Measurements from ENCODE around the gene MFSD11.
"Not testable (repeated sequence)": the region's sequence is repeated elsewhere in the genome, so short reads cannot be mapped to it uniquely, and the experiment has no call there.

Gene MFSD11

GRCh38 chr17:76748657-76749056 is 10.7 kb downstream of the MFSD11 start:
- DNase-seq (ENCODE audit: low read depth): no peak

DNA sequence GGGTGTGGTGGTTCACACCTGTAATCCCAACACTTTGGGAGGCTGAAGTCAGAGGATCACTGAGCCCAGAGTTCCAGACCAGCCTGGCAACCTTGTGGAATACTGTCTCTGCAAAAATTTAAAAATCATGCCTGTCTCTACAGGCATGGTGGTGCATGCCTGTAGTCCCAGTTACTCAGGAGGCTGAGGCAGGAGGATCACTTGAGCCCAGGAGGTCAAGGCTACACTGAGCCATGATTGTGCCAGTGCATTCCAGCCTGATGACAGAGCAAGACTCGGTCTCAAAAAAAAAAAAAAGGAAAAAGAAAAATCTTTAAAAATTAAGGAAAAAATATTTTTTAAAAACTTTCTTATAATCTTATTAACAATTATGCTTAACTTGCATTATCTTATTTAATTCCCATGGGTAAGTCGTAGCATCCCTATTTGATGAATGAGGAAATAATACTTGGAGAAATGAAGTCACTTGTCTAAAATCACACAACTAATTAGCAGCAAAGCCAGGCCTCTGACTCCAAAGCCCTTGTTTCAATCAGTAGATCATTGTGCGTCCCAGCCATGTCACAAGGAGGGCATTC is 13.6 kb downstream of the MFSD11 start:
- DNase-seq (ENCODE audit: low read depth): no peak

- DNase-seq (ENCODE audit: low read depth): no peak
Measured at GRCh38 chr17:76752006-76752405, 14.1 kb downstream of the MFSD11 start.

GRCh38 chr17:76753061-76753961 is 15.4 kb downstream of the MFSD11 start:
- DNase-seq (ENCODE audit: low read depth): no peak

DNA sequence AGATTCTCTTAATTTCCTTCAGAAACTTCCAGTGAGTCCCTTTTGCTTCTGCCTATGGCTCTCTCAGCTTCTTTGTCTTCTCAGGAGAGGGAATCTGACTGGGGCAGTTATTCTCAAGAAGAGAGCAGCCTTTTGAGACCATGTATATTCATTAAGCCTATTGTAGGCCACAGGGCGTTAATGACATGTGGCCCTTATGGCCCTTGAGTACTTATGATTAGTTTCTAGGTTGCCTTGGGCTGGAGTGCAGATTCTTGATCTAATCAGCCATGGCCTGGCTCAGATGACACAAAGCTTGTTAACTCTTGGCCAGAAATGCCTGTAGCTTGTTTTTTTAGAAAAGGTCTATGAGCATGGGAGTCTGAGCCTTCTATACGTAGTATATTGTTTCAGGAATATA is 17.4 kb downstream of the MFSD11 start:
- DNase-seq (ENCODE audit: low read depth): no peak

GRCh38 chr17:76757256-76757655 is 19.3 kb downstream of the MFSD11 start:
- DNase-seq (ENCODE audit: low read depth): no peak

DNA sequence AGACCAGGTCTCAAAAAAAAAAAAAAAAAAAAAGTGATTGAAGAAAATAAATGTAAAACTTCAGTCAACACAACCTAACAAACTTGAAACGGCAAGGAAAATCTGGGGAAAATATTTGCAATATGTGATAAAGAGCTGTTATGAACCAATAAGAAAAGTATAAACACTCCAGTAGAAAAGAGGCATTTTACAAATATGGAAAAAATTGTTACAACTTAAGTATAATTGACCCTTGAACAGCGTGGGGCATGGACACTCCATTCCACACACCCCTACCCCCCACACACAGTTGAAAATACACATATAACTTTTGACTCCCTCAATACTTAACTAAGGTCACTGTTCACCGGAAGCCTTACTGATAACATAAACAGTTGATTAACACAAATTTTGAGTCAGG is 20.7 kb downstream of the MFSD11 start:
- DNase-seq (ENCODE audit: low read depth): no peak

DNA sequence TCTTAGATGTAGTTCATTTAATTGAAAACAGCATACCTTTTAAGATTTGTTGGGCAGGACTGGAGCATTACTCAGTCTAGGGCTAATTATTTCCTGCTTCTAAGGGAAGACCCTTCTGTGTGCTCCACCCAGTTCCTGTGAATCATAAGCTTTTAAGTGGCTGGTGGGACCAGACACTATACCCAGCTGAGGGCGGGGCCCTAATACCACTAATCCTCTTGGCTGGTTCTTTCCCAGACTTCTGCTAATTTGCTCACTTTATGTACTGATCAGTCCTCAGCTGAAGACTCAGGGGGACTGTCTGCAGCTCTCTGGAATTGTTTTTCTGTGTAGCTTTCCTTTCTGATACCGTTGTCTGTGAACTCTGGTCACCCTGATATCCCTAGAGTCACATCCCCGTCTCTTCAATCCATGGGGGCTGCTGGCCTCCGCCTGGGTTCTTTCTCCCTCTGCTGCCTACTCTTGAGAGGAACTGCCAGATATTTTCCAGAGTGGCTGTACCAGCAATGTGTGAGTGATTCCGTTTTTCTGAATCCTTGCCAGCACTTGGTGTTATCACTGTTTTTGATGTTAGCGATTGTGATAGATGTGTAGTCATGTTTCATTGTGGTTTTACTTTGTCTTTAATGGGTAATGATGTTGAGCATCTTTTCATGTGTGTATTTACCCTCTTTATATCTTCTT is 35.1 kb downstream of the MFSD11 start:
- DNase-seq (ENCODE audit: low read depth): peak; percentile 14

DNA sequence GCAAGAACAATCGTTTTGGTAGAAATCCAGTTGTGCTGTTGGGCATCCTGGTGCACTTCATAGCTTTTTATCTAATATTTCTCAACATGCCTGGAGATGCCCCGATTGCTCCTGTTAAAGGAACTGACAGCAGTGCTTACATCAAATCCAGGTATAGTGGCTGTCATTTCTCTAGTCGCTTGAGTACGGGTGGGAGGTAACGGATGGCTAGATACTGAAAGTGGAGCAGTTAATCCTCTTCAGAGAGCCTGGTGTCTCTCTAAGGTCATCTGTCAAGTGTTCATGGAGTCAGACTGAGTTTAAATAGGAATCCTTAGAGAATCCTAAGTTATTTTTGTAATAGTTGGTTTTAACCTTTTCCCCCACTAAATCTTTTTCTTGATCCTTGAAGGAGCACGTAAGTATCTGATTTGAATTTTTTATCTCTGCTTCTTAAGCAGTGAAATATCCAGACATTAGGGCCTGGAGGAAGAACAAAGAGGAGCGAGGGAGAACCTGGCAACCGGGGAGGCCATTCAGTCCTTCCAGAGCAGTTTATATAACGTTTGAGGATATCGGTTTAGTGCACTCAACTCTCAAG is 37.2 kb downstream of the MFSD11 start:
- no peak for DNase-seq (ENCODE audit: low read depth)

DNA sequence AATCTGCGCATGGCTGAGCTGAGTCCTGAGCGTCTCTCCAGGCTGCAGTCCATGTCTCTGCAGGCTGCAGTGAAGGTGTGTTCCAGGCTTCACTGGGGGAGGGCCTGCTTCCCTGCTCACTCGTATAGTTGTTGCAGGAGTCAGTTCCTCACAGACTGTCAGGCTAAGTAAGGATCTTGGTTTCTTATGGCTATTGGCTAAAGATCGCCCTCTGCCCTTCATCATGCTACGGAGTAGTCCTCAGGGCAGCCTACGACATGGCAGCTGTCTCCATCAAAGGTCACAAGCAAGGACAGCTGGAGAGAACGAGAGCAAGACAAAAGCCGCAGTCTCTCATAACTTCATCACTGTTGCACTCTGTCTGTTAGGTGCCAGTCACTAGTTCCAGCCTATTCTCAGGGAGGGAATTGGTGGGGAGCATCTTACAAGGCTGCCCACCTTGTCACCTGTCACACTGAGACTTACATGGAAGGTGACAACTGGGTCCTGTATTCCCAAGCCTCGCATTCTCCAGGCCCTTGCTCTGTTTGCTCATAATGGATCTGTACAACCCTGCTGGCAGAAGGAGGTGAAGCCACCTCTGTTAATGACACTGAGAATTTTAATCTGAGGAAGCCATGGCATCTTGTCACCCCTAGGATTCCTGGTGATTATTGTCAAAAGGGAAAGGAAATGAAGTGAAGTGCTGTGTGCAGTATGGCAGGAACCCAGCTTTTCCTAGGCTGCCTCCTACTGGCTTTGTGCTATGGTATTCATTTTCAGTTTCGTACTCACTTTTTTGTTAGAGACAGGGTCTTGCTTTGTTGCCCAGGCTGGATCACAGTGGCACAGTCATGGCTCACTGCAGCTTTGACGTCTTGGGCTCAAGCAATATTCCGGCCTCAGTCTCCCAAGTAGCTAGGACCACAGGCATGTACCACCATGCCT is 43.4 kb downstream of the MFSD11 start:
- no peak for DNase-seq (ENCODE audit: low read depth)

DNA sequence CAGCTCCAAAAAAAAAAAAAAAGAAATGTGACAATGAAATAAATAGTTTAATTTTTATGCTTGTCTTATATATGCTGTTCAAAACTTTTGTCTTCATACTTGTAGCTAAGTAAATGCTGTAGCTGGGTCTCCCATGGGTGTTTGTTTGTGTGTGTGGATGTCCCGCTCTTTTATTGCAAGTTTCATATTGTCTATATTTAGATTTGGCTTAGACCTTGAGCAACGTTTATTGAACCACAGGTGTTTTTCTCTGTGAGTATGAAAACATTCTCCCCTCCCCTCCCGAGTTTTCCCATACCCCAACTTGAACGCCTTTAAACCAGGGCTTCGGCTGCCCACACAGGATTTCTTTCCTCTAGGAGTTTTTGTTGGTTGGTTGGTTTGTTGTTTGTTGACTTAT is 45.2 kb downstream of the MFSD11 start:
- no peak for DNase-seq (ENCODE audit: low read depth)

DNA sequence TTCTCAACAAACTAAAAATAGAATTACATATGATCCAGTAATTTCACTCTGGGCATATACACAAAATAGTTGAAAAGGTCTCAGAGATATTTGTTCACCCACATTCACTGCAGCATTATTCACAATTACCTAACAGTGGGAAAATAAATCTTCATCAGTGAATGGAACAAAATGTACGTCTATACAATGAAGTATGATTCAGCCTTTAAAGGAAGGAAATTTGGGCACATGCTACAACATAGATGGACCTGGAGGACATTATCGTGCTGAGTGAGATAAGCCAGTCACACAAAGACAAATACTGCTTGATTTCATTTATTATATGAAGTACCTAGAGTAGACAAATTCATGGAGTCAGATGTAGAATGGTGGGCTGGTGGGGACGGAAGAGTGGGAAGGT is 47.0 kb downstream of the MFSD11 start:
- no peak for DNase-seq (ENCODE audit: low read depth)

DNA sequence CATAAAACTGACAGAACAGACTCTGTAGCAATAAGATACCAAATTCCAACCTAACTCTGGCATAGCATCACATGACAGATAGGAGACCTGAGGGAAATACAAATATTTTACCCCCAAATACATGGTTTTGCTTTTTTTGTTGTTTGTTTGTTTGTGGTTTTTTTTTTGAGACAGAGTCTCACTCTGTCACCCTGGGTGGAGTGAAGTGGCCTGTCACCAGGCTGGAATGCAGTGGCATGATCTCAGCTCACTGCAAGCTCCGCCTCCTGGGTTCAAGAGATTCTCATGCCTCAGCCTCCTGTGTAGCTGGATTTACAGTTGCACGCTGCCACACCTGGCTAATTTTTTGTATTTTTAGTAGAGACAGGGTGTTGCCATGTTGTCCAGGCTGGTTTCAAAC is 49.9 kb downstream of the MFSD11 start:
- DNase-seq (ENCODE audit: low read depth): not testable (repeated sequence)

DNA sequence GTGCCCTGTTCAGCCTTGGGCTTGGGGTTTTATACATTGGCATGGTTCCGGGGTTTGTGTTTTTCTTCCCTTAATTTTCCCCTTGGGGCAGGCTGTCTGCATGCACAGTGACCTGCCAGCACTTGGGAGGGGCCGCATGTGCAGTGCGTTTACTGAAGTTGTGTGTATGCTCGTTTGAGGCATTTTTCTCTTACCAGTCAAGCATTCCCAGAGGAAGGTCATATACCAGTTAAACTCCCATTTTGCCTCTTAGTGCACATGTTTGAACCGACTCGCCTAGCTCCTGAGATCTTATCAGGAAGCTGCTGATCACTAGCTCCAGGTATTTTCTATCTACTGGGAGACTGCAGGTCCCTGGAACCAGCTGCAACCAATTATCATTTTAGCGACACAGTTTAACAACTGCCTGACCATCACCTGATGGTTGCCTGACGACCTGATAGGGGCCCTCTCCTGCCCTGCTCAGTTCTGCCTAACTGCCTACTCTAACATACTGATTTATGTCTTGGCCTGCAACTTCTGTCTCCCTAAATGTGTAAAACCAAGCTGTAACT is 51.4 kb downstream of the MFSD11 start:
- no peak for DNase-seq (ENCODE audit: low read depth)

DNA sequence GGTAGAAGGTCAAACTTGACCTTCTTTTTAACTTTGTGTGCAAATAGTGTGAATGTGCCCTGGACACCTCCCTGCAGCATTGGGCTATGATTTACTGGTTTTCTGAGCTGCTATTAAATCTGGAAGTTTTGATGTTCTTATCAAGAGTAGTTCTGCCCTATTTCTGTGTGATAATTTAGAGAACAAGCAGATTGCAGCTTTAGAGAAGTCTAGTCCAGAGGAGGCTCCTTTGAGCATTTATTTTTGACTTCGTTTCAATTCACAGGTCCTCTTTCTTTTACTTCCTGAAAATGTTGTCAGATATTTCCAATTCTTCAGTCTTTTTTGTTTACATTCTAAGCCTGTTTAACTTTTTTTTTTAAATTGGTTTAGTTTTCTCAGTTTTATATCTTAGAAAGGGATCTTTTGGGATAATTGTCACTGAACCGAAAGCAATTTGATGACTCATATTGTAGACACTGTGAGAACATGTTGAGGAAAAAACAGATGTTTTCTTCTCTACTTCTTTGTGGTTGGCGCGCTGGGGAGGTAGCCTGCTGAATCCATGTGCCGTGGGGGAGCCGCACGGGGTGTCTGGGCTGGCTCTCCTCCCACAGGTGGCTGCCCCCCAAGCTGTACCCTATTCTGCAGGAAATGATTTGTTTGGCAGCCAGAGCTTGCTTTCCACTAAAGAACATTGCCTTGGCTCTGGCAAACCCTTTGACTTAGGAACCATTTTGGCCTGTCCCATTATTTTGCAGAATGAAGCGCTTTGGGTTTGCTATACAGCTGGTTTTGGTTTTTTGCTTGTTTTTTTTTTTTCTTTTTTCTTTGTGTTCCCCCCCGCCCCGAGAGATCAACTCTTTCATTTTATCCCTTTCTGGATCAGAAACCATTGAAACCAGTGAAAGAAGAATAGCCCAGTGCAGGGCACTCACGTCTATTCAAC is 53.4 kb downstream of the MFSD11 start:
- DNase-seq (ENCODE audit: low read depth): no peak

- no peak for DNase-seq (ENCODE audit: low read depth)
Measured at GRCh38 chr17:76792348-76792747, 54.4 kb downstream of the MFSD11 start.

DNA sequence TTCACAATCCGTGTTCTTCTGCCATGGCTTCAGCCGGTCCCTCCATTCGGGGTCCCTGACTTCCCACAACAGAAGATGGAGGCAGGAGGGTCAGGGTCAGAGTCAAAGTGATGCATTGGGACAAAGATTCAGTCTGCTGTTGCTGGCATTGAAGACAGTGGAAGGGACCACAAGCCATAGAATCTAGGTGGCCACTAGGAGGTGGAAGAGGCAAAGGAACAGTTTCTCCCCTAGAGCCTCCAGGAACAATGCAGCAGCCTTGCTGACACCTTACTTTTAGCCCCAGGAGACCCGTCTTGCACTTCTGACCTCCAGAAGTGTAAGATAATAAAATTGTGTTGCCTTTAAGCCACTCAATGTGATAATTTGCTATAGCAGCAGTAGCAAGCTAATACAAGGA is 55.9 kb downstream of the MFSD11 start:
- DNase-seq (ENCODE audit: low read depth): no peak

DNA sequence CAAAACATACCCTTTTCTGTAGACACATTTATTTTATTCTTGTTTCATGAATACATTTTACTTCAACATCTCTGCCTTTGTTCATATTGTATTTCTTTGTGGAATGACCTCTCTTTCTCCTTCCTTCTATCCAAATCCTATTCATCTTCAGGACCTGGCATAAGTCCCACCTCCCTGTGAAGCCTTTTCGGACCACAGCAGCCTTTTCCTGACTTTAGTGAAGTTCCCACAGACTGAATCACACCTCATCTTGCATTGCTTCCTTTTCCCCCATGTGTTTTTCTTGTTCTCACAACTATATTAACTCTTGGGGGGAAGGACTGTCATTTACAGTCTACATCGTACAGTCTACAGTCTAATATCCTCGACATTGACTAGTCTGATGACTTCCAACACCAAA is 58.2 kb downstream of the MFSD11 start:
- no peak for DNase-seq (ENCODE audit: low read depth)

DNA sequence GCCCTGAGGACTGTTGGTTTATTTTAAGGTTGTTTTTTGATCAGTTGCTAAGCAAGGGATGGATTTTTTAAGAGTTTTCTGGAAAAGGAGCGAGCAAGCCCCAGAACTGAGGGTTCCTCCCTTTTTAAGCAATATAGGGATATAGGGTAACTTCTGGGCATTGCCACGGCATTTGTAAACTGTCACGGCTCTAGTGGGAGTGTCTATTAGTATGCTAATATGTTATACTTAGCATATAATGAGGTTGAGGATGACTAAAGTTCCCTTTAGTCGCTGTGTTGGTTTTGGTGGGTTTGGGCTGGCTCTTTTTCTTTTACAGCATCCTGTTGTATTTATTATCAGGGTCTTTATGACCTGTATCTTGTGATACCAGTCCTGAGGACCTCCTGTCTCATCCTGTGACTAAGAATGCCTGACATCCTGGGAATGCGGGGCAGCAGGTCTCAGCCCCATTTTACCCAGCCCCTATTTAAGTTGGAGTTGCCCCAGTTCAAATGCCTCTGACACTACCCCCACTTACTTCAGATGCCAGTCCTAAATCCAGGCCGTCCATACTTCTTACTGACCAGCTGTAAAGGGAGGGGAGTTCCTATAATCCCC is 59.4 kb downstream of the MFSD11 start:
- no peak for DNase-seq (ENCODE audit: low read depth)

GRCh38 chr17:76801706-76802105 is 63.8 kb downstream of the MFSD11 start:
- no peak for DNase-seq (ENCODE audit: low read depth)
